GM12874 (cell line): ENCODE data around the gene AGMAT.

Source experiments
- CTCF ChIP-seq: IDR thresholded peaks from 2 replicates; pipeline ENCODE4 v1.5.1; 2011; ENCODE audit warnings: low read depth, mild to moderate bottlenecking, control low read depth, low read length, moderate library complexity; ENCODE audit not compliant: insufficient read depth

AGMAT gene

GRCh38 chr1:15624133-15624714 is 39.4 kb upstream of the AGMAT start:
- no peak for TF ChIP-seq CTCF

- TF ChIP-seq CTCF, result no peak
Measured at GRCh38 chr1:15623435-15623834, 38.6 kb upstream of the AGMAT start.

DNA sequence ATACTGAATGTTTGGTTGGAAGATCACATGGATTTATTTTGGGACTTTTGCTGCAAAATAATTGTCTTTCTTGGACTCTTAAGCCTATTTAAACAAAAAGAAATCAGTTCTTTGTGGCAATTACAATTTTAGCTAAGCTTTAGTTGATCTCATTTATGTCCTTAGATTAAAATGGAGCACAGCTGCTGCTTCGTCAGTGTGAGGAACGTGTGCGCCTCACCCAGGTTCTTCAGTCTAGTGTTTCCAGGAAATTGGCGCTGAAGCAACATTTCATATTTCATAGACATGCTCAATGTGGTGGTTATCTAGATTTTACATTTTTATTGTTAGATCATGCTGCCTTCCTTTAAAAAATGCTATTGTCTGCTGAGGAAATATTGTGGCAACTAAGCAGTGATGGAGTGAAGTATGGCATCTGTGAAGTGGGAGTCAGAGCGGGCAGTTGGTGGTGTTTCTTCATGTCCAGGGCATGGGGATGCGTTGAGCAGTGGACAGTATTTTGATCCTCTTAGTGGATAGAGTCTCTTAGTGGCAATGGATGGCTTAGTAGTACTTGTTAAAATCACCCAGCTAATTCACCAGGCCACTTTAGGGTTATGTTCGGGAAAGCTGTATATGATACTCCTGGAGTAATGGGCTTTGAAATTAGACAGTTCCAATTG is 38.0 kb upstream of the AGMAT start:
- TF ChIP-seq CTCF, result no peak

DNA sequence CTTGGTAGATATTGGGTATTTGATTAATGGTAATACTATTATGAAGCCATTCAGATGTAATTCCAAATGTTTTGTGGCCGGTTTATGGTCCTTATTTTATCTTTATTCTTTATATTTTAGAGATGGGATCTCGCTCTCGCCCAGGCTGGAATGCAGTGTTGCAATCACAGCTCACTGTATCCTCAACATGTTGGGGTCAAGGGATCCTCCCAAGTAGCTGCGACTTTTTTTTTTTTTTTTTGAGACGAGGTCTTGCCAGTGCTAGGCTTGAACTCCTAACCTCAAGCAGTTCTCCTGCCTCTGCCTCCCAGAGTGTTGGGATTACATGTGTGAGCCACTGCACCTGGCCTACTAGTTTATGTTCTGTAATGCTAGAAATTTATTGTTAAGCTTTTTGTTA is 37.1 kb upstream of the AGMAT start:
- TF ChIP-seq CTCF, result no peak

DNA sequence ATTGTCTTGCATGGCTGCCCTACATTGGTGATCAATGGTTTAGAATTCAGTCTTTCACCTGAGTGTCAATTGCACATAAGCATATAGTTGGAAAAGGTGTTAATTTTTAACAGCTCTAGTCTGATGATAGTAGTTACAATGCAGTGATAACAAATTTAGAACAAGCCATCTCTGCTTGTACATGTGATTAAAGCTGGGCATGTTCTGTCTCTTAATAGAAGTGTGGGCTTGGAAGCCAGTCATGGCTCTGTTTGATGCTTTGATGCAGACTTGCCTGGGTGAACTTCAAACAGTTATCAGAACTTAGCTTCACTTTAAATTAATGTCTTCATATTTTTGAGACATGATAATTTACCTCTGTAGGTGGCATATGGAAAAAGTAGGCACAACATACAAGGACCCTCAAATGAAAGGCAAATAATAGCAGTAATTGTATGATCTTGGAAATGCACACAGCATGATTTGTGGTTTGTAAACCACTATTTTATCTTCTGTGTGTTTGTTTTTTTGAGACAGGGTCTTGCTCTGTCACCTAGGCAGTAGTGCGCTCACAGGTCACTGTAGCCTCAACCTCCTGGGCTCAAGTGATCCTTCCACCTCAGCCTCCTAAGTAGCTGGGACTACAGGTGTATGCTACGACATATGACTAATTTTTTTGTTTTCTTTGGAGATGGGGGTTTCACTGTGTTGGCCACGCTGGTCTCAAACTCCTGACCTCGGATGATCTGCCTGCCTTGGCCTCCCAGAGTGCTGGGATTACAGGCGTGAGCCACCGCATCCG is 36.2 kb upstream of the AGMAT start:
- no peak for TF ChIP-seq CTCF

- no peak for TF ChIP-seq CTCF
Measured at GRCh38 chr1:15620155-15620545, 35.3 kb upstream of the AGMAT start.

GRCh38 chr1:15618655-15619525 is 34.0 kb upstream of the AGMAT start:
- TF ChIP-seq CTCF, result no peak
